Melanocyte of skin (primary cell): Measurements from ENCODE around the gene CUL1. TPM values are rescaled to one million over a fixed set of nuclear protein-coding genes. Genes with fewer than 3 reads are reported as not detected.

Experiments
- small RNA-seq, 2 donors: library from RNA; depleted of rRNA; stranded (forward); fragments of <200 nt; gene quantifications; one replicate each; pipeline ENCODE3, GENCODE V24; 2012
- total RNA-seq, 2 donors: library from RNA; depleted of rRNA; stranded (reverse); fragments of >200 nt; gene quantifications; 2 replicates each; pipeline ENCODE4 v1.2.3, GENCODE V29; 2012

The CUL1 gene
- 10 to 100 TPM; 50.3 to 52.3 TPM for total RNA-seq

GRCh38 chr7:148698397-148699023 lies at the start of gene CUL1:
TSS of gene CUL1 (plus strand) at chr7:148698903. CDS start at chr7:148730123, 31,220 bp downstream.

Small RNA genes within 50 kb of the gene (small RNA-seq; reads per million reads assigned to genes)
- gene RNU7-20P = 0 reads per million in 2 donors

Other genes starting within 250 kb of the CUL1 start
- not detected for gene C7orf33, start 108.1 kb upstream of the CUL1 start, total RNA-seq
- 10 to 100 TPM in 1 of 2 donors, 1 to 10 TPM in 1; 8.9 to 17.0 TPM for gene EZH2, start 185.4 kb downstream of the CUL1 start, total RNA-seq